Stimulated activated CD8-positive, alpha-beta memory T cell treated with anti-CD3 and anti-CD28 coated beads, Interleukin-15, amount 100 ng/mL, for 4 hours (primary cell): Measurements from ENCODE around the gene SLC25A43.

Source experiments
- DNase-seq, 2 donors: peaks; one replicate each; pipeline ENCODE4 v3.0.0-alpha.2; 2020; ENCODE audit warnings: low read depth in 2 of 2

The SLC25A43 gene

DNA sequence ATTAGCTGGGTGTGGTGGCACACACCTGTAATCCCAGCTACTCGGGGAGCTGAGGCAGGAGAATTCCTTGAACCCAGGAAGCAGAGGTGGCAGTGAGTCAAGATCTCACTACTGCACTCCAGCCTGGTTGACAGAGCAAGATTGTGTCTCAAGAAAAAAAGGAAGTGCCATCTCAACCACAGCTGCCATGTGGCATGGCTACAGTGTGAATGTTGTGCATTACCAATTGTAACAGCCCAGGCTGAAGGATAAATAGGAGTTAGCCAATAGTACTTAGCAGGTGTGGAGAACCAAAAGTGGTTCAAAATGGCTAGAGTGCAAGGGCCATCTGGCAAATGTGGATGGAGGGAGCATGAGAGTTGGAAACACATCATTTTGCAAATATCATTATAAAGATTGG is 98.0 kb downstream of the SLC25A43 start:
- no peak for DNase-seq

GRCh38 chrX:119500061-119500800 is 101.1 kb downstream of the SLC25A43 start:
- no peak for DNase-seq

GRCh38 chrX:119501511-119502148 is 102.5 kb downstream of the SLC25A43 start:
- no peak for DNase-seq

DNA sequence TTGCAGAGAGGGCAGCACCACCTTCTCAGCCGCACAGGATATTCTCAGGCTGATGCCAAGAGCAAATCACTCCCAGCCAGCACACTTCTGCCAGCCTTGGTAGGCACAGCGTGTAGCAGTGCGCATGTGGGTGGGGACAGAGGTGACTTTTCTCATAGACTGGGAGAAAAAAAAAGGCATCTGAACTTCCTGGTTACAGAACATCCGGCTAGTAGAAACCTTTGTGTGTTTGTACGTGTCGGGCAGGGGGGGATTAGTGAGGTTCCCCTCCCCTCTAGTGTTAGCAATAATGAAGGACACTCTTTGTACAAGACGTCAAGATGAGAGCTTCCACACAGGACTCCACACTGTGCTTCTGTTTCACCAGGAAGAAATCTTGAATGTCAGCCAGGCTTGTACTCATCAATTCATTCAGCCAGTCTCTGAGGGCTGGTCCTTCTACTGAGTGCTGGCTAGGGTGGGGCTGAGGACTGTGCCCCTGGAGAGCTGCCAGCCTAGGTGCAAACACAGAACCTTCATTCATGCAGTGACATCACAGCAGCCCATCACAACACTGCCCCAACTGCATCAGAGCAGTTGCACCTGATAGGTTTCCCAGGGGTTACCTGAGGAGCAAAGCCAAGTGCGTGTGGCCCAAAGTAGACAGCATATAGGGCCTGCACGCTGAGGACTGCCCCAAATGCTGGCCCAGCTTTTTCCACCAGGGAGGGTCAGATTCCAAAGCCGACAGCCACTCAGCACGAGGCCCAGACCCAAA is 103.8 kb downstream of the SLC25A43 start:
- DNase-seq: no peak

- DNase-seq: no peak
Observed at GRCh38 chrX:119503484-119503861, 104.3 kb downstream of the SLC25A43 start.
